ENCODE measurements around the gene ZFAND3.

- TF ChIP-seq CTCF (conservative IDR thresholded peaks at IDR 0.05; ENCODE audit: low read depth, low read length) (no peak), EZH2 (IDR thresholded peaks at IDR 0.05; ENCODE audit: low read length, unreplicated experiment) (no peak)
Measured at GRCh38 chr6:38131527-38131965, 312.0 kb downstream of the ZFAND3 start.

Measured in PC-3 (cell line).